B cell (primary cell): Measurements from ENCODE around the gene ATXN2L. TPM values are rescaled to one million over a fixed set of nuclear protein-coding genes. Genes with fewer than 3 reads are reported as not detected.

Experiments
- ATAC-seq: fragments of 200-7000 bp; cut with Tn5 transposase; one replicate; pipeline ENCODE4 v1.10.0; 2021; ENCODE audit warnings: low read depth, mild to moderate bottlenecking, moderate number of reproducible peaks, moderate library complexity
- CTCF ChIA-PET: fragments of 350-600 bp; sonication (Branson Sonifier 250); formaldehyde crosslinking; loops from one replicate; lab custom pipeline; 2021; ENCODE audit warnings: antibody characterized with exemption, inconsistent platforms; lab: Charles Lee
- POLR2A ChIA-PET: fragments of 350-600 bp; sonication (Branson Sonifier 250); formaldehyde crosslinking; loops from one replicate; lab custom pipeline; 2021; ENCODE audit warnings: antibody characterized with exemption; lab: Charles Lee
- DNase-seq: peaks from one replicate; pipeline ENCODE4 v3.0.0; 2013
- H2AFZ ChIP-seq: 2 replicates; pipeline ENCODE4 v1.6.1; 2012; ENCODE audit warnings: mild to moderate bottlenecking, low read depth, low read length; ENCODE audit not compliant: insufficient read depth, poor library complexity, severe bottlenecking
- H3K27ac ChIP-seq, 2 donors: 1 replicate in 1 of 2; 2 replicates in 1 of 2; pipeline ENCODE4 v1.5.1; 2012 to 2013; ENCODE audit warnings: low read length in 2 of 2, mild to moderate bottlenecking in 2 of 2, moderate library complexity in 1 of 2
- H3K27me3 ChIP-seq, 4 experiments: fragments of 200-600 bp in 1 of 4; sonication (generic) in 1 of 4; replicated peaks in 1 of 4; 1 replicate in 2 of 4; 2 replicates in 2 of 4; pipeline versions ENCODE4 v1.6.1 to v1.7.0; 2013 to 2016; ENCODE audit warnings: low read length in 3 of 4, mild to moderate bottlenecking in 2 of 4, mixed read lengths in 1 of 4, moderate library complexity in 1 of 4; ENCODE audit not compliant: insufficient read depth in 4 of 4, control insufficient read depth in 3 of 4; ENCODE audit errors: control extremely low read depth in 1 of 4
- H3K36me3 ChIP-seq, 2 experiments: replicated peaks in 1 of 2; 1 replicate in 1 of 2; 2 replicates in 1 of 2; pipeline versions ENCODE4 v1.6.1 to v1.7.1; 2013; ENCODE audit warnings: low read length in 1 of 2; ENCODE audit not compliant: insufficient read depth in 2 of 2, control insufficient read depth in 1 of 2; ENCODE audit errors: control extremely low read depth in 1 of 2, extremely low read depth in 1 of 2
- H3K4me1 ChIP-seq, 2 donors: fragments of 200-600 bp in 1 of 2; sonication (generic) in 1 of 2; 1 replicate in 1 of 2; 2 replicates in 1 of 2; pipeline versions ENCODE4 v1.5.1 to v1.6.1; 2013 to 2017; ENCODE audit warnings: low read length in 2 of 2; ENCODE audit not compliant: control insufficient read depth in 2 of 2, insufficient read depth in 2 of 2
- H3K4me2 ChIP-seq: replicated peaks from 2 replicates; pipeline ENCODE3; 2012; ENCODE audit warnings: mild to moderate bottlenecking, low read depth, low read length; ENCODE audit not compliant: poor library complexity, severe bottlenecking
- H3K4me3 ChIP-seq, 5 experiments: fragments of 200-600 bp in 1 of 5; sonication (generic) in 1 of 5; 1 replicate in 3 of 5; 2 replicates in 2 of 5; pipeline versions ENCODE4 v1.5.1 to v1.7.0; 2011 to 2016; ENCODE audit warnings: low read length in 4 of 5, mild to moderate bottlenecking in 4 of 5, low read depth in 2 of 5, control low read depth in 1 of 5, moderate library complexity in 1 of 5; ENCODE audit not compliant: insufficient read depth in 1 of 5; ENCODE audit errors: control extremely low read depth in 1 of 5, extremely low read depth in 1 of 5
- H3K79me2 ChIP-seq: fragments of 200-600 bp; sonication (generic); one replicate; pipeline ENCODE4 v1.6.0; 2016; ENCODE audit warnings: low read length; ENCODE audit not compliant: control insufficient read depth, insufficient read depth
- H3K9ac ChIP-seq: fragments of 200-600 bp; sonication (generic); 2 replicates; pipeline ENCODE4 v1.6.1; 2017; ENCODE audit warnings: mild to moderate bottlenecking, low read length, moderate library complexity
- H3K9me3 ChIP-seq, 3 donors: one replicate each; pipeline versions ENCODE4 v1.6.1 to v1.7.1; 2013; ENCODE audit warnings: low read length in 2 of 3; ENCODE audit not compliant: control insufficient read depth in 2 of 3, insufficient read depth in 1 of 3; ENCODE audit errors: control extremely low read depth in 1 of 3
- H4K20me1 ChIP-seq: 2 replicates; pipeline ENCODE4 v1.6.0; 2012; ENCODE audit warnings: mild to moderate bottlenecking, low read length; ENCODE audit not compliant: insufficient read depth, control insufficient read depth, poor library complexity, severe bottlenecking
- H3K27ac Mint-ChIP-seq: one replicate; pipeline ENCODE4 v1.8.0; 2021; ENCODE audit warnings: mixed read lengths
- H3K27me3 Mint-ChIP-seq: one replicate; pipeline ENCODE4 v1.8.0; 2021; ENCODE audit warnings: mixed read lengths
- H3K4me1 Mint-ChIP-seq: one replicate; pipeline ENCODE4 v1.8.0; 2021; ENCODE audit warnings: mixed read lengths
- H3K4me3 Mint-ChIP-seq: one replicate; pipeline ENCODE4 v1.8.0; 2021; ENCODE audit warnings: mixed read lengths
- H3K9me3 Mint-ChIP-seq: one replicate; pipeline ENCODE4 v1.8.0; 2022; ENCODE audit warnings: mixed read lengths; ENCODE audit not compliant: insufficient read depth
- EZH2 ChIP-seq: IDR thresholded peaks from 2 replicates; pipeline ENCODE4 v1.6.1; 2012; ENCODE audit warnings: borderline replicate concordance, low read depth, mild to moderate bottlenecking, moderate library complexity, low read length; ENCODE audit not compliant: insufficient read depth, poor library complexity, severe bottlenecking
- WGBS: methylation state at CpG from one replicate; pipeline ENCODE4 v1.1.5; 2013; ENCODE audit warnings: missing lambda C conversion rate; ENCODE audit not compliant: insufficient coverage; 5-methylcytosine and 5-hydroxymethylcytosine counted together
- intact Hi-C: fragments of 100-400 bp; cut with micrococcal nuclease; formaldehyde crosslinking; loops from one replicate; pipeline ENCODE4 v1.10.0; 2022
- polyA plus RNA-seq: library from polyadenylated mRNA; depleted of rRNA; stranded (reverse); fragments of >200 nt; gene quantifications from 2 replicates; pipeline ENCODE4 v1.2.3, GENCODE V29; 2012
- total RNA-seq, 2 donors: library from RNA; stranded (reverse); fragments of 120-200 nt in 1 of 2; gene quantifications; 1 replicate in 1 of 2; 2 replicates in 1 of 2; pipeline versions ENCODE4 v1.2.3 to v1.2.4, GENCODE V29; 2013 to 2022
- TF ChIP-seq, protein P1 (sequence below): fragments of 200-600 bp; IDR thresholded peaks from one replicate; pipeline ENCODE4 v1.8.0; 2022; ENCODE audit warnings: antibody characterized with exemption, mild to moderate bottlenecking

ATXN2L gene
- total and polyA plus RNA-seq, 2 donors (not counting 1 experiment from before 2014, with no cell fraction given) = 157 to 289 TPM

DNA sequence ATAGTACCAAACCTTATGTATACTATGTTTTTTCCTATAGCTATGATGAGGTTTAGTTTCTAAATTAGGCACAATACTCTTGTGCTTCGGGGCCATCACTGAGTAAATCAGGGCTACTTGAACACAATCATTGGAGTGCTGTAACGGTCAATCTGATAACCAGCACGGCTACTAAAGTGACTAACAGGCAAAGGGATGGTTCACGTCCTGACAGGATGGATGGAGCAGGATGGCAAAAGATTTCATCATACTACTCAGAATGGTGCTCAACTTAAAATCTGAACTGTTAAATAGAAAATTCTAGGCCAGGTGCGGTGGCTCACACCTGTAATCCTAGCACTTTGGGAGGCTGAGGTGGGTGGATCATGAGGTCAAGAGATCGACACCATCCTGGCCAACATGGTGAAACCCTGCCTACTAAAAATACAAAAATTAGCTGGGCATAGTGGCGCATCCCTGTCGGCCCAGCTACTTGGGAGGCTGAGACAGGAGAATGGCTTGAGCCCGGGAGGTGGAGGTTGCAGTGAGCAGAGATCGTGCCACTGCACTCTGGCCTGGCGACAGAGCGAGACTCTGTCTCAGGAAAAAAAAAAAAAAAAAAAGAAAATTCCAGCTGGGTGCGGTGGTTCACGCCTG, 16.3 kb downstream of the ATXN2L start:
- no peak overlapping the region for H3K9ac ChIP-seq
- H3K4me2 ChIP-seq = no peak overlapping the region
- no peak overlapping the region for H3K27ac ChIP-seq
- H3K9me3 ChIP-seq = no peaks in the 10 kb centered on the region
- H3K79me2 ChIP-seq = peaks cover 1% of the 10 kb centered on the region
- no peak overlapping the region for H2AFZ ChIP-seq
- ATAC-seq (no peak), DNase-seq (no peak)
- no peak overlapping the region for H3K4me3 ChIP-seq
- Mint-ChIP-seq H3K4me1 (no peaks in the 10 kb centered on the region), H3K27ac (no peak overlapping the region), H3K4me3 (no peak overlapping the region), H3K9me3 (no peaks in the 10 kb centered on the region), H3K27me3 (no peaks in the 10 kb centered on the region)
- intact Hi-C loops = no loop called here
- TF ChIP-seq, protein P1, sequence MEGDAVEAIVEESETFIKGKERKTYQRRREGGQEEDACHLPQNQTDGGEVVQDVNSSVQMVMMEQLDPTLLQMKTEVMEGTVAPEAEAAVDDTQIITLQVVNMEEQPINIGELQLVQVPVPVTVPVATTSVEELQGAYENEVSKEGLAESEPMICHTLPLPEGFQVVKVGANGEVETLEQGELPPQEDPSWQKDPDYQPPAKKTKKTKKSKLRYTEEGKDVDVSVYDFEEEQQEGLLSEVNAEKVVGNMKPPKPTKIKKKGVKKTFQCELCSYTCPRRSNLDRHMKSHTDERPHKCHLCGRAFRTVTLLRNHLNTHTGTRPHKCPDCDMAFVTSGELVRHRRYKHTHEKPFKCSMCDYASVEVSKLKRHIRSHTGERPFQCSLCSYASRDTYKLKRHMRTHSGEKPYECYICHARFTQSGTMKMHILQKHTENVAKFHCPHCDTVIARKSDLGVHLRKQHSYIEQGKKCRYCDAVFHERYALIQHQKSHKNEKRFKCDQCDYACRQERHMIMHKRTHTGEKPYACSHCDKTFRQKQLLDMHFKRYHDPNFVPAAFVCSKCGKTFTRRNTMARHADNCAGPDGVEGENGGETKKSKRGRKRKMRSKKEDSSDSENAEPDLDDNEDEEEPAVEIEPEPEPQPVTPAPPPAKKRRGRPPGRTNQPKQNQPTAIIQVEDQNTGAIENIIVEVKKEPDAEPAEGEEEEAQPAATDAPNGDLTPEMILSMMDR = no peak
- H4K20me1 ChIP-seq = peaks cover 28% of the 10 kb centered on the region
- POLR2A ChIA-PET = interaction anchor here (0.6 to 0.9 kb wide), 4 partner anchors 16 to 1516 kb away, joined by 3 to 7 read pairs (median 4); partner anchors contain the start of genes ATXN2L and CD2BP2
- H3K36me3 ChIP-seq = peaks cover 4 to 59% of the 10 kb centered on the region in 2 experiments
- CTCF ChIA-PET = interaction anchor here (0.7 to 2.3 kb wide), 3 partner anchors 106 to 321 kb away, joined by 3 to 8 read pairs (median 3); no protein-coding TSS in a partner anchor
- WGBS = 100% methylated on average over 6 of the region's 14 CpGs
- no peaks in the 10 kb centered on the region for H3K27me3 ChIP-seq
- no peaks in the 10 kb centered on the region for H3K4me1 ChIP-seq

DNA sequence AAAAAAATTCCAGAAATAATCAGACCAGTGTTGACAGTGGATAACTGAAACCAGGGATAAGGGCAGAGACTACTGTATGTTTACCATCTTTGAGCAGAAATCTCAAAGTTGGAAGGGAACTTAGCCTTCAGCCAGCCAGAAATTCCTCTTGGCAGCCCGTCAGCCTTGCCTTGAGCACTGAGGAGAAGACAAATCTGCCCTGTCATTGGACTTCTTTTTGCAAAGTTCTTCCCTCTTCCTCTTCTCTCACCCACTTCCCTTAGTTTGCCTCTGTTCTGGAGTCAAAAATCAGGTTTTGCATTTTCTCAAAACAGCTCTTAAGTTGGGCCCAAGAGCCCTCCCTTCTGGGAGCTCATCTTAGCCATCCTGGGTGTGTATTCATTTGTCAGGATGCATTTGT, 17.1 kb downstream of the ATXN2L start:
- Histone ChIP-seq H4K20me1 (peaks cover 28% of the 10 kb centered on the region), H3K27me3 (no peaks in the 10 kb centered on the region), H3K4me2 (no peak overlapping the region), H3K79me2 (peaks cover 4% of the 10 kb centered on the region), H3K4me3 (no peak overlapping the region), H3K9me3 (no peaks in the 10 kb centered on the region), H3K4me1 (peaks cover 2 to 4% of the 10 kb centered on the region in 2 donors), H3K36me3 (peaks cover 4 to 59% of the 10 kb centered on the region in 2 experiments), H3K27ac (peak overlapping the region in 1 of 2 donors; percentile 12), H2AFZ (no peak overlapping the region), H3K9ac (no peak overlapping the region)
- Mint-ChIP-seq H3K27me3 (no peaks in the 10 kb centered on the region), H3K4me3 (no peak overlapping the region), H3K4me1 (peaks cover 4% of the 10 kb centered on the region), H3K9me3 (no peaks in the 10 kb centered on the region), H3K27ac (no peak overlapping the region)
- DNase-seq (no peak), ATAC-seq (no peak)
- CTCF ChIA-PET = interaction anchor here (0.7 to 2.3 kb wide), 2 partner anchors 105 to 322 kb away, joined by 3 to 8 read pairs; no protein-coding TSS in a partner anchor
- WGBS = 0% methylated on average over 1 of the region's 1 CpG
- POLR2A ChIA-PET = interaction anchor here (0.6 to 0.7 kb wide), 3 partner anchors 128 to 1515 kb away, joined by 3 to 6 read pairs (median 3); partner anchors contain the start of gene CD2BP2
- intact Hi-C loops = no loop called here
- TF ChIP-seq, protein P1 = no peak
- no peak for TF ChIP-seq EZH2
